KMS-11 (cell line): ENCODE measurements around the gene TIMP4.

Source experiments
- H2AFZ ChIP-seq: fragments of 200-600 bp; sonication (generic); 2 replicates; pipeline ENCODE4 v1.6.1; 2016; ENCODE audit warnings: antibody characterized with exemption, mixed run types, low read depth
- H3K27ac ChIP-seq: fragments of 200-600 bp; sonication (generic); 2 replicates; pipeline ENCODE4 v1.6.1; 2016; ENCODE audit warnings: mild to moderate bottlenecking, mixed run types
- H3K27me3 ChIP-seq: fragments of 200-600 bp; sonication (generic); 2 replicates; pipeline ENCODE4 v1.6.1; 2017; ENCODE audit warnings: mild to moderate bottlenecking, low read depth, mixed run types, moderate library complexity; ENCODE audit not compliant: insufficient read depth
- H3K36me3 ChIP-seq: fragments of 200-600 bp; sonication (generic); 2 replicates; pipeline ENCODE4 v1.6.1; 2017; ENCODE audit warnings: mild to moderate bottlenecking, mixed run types; ENCODE audit not compliant: insufficient read depth
- H3K4me1 ChIP-seq: fragments of 200-600 bp; sonication (generic); 2 replicates; pipeline ENCODE4 v1.6.1; 2016; ENCODE audit warnings: mild to moderate bottlenecking, low read depth, mixed run types; ENCODE audit not compliant: poor library complexity, severe bottlenecking
- H3K4me2 ChIP-seq: fragments of 200-600 bp; sonication (generic); 2 replicates; pipeline ENCODE4 v1.7.0; 2016; ENCODE audit warnings: mild to moderate bottlenecking, mixed run types
- H3K4me3 ChIP-seq: fragments of 200-600 bp; sonication (generic); IDR thresholded peaks from 2 replicates; pipeline ENCODE4 v1.6.1; 2017; ENCODE audit warnings: low read depth, low read length, mixed read lengths; ENCODE audit not compliant: insufficient read depth
- H3K79me2 ChIP-seq: fragments of 200-600 bp; sonication (generic); 2 replicates; pipeline ENCODE4 v1.6.1; 2016; ENCODE audit warnings: low read depth, mixed run types; ENCODE audit not compliant: insufficient read depth
- H3K9ac ChIP-seq: fragments of 200-600 bp; sonication (generic); 2 replicates; pipeline ENCODE4 v1.6.1; 2016; ENCODE audit warnings: mild to moderate bottlenecking, mixed run types
- H4K20me1 ChIP-seq: fragments of 200-600 bp; sonication (generic); 2 replicates; pipeline ENCODE4 v1.6.1; 2016; ENCODE audit warnings: mild to moderate bottlenecking, mixed run types; ENCODE audit not compliant: insufficient read depth
- TF ChIP-seq, protein P1 (sequence below): fragments of 200-600 bp; sonication (generic); conservative IDR thresholded peaks from 2 replicates; pipeline ENCODE4 v1.6.1; 2017; ENCODE audit warnings: low read depth, mild to moderate bottlenecking, antibody characterized with exemption, low read length, moderate library complexity, mixed read lengths

The TIMP4 gene

DNA sequence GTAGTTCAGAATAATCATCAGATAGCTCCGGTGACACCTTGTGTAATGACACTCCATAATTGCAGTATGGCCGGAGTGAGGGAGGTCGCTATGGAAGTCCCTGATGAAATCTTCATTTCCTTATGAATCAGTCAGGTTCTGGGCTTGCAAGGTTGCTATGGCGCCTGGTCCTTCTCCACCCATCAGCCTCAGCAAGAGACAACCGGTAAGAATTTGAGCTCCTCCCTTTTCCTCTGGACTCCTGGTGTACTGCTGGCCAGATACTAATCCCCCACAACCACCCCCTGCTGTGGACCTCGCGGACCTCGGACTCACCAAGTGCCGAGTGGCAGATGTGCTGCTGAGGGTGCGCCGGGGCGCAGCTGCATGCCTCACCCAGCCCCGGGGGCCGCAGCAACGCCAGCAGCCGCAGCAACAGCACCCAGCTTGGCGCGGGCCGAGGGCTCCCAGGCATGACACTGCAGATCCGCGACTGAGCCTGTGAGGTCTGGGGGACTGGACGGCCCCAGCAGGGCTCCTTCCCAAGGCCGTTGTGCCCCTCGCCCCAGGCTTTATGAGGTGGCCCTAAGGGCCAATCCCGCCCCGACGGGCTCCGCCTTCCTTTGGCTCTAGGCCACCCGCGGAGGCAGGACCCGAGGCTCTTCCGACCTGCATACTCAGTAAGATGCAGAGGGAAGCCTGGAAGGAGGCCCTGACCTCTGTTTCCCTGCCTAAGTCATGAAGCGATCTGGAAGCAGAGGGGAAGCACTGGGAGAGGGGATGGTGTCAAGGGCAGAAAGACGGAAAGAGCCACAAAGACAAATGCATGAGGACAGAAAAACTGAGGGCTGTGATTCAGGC, at the start of gene TIMP4:
TSS of gene TIMP4 (minus strand) at position 526 of the 840 bp plus-strand sequence. CDS start at position 454, 72 bp downstream.
- no peaks in the 10 kb centered on the region for H4K20me1 ChIP-seq
- TF ChIP-seq, protein P1, sequence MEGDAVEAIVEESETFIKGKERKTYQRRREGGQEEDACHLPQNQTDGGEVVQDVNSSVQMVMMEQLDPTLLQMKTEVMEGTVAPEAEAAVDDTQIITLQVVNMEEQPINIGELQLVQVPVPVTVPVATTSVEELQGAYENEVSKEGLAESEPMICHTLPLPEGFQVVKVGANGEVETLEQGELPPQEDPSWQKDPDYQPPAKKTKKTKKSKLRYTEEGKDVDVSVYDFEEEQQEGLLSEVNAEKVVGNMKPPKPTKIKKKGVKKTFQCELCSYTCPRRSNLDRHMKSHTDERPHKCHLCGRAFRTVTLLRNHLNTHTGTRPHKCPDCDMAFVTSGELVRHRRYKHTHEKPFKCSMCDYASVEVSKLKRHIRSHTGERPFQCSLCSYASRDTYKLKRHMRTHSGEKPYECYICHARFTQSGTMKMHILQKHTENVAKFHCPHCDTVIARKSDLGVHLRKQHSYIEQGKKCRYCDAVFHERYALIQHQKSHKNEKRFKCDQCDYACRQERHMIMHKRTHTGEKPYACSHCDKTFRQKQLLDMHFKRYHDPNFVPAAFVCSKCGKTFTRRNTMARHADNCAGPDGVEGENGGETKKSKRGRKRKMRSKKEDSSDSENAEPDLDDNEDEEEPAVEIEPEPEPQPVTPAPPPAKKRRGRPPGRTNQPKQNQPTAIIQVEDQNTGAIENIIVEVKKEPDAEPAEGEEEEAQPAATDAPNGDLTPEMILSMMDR = no peak
- no peak within 1 kb of the TSS for H2AFZ ChIP-seq
- H3K4me3 ChIP-seq = no peak within 1 kb of the TSS
- no peaks in the 10 kb centered on the region for H3K27me3 ChIP-seq
- no peak within 1 kb of the TSS for H3K27ac ChIP-seq
- no peaks in the 10 kb centered on the region for H3K36me3 ChIP-seq
- H3K4me2 ChIP-seq = no peak within 1 kb of the TSS
- H3K79me2 ChIP-seq = no peaks in the 10 kb centered on the region
- no peaks in the 10 kb centered on the region for H3K4me1 ChIP-seq
- H3K9ac ChIP-seq = no peak within 1 kb of the TSS

DNA sequence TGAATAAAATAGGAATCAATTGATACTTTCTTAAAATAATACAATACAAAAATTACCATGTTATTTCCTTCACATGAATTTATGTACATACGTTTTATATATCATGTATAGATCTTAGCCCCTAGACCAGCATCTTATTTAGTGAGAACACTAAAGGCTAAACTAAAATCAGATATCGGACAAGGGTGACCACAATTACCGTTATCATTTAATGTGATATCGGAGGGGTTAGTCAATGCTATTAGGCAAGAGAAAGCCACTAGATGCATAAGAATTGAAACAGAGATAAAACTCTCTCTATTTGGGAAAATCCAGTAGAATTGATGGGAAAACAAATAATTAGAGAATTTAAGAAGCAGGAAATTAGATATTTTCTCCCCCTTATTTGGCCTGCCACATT, 46.5 kb upstream of the TIMP4 start:
- Histone ChIP-seq H3K27me3 (no peaks in the 10 kb centered on the region), H3K27ac (no peak overlapping the region), H3K79me2 (no peaks in the 10 kb centered on the region), H3K4me1 (no peaks in the 10 kb centered on the region), H4K20me1 (no peaks in the 10 kb centered on the region), H3K4me2 (no peak overlapping the region), H2AFZ (no peak overlapping the region), H3K36me3 (no peaks in the 10 kb centered on the region), H3K9ac (no peak overlapping the region), H3K4me3 (no peak overlapping the region)
- TF ChIP-seq, protein P1 = no peak

DNA sequence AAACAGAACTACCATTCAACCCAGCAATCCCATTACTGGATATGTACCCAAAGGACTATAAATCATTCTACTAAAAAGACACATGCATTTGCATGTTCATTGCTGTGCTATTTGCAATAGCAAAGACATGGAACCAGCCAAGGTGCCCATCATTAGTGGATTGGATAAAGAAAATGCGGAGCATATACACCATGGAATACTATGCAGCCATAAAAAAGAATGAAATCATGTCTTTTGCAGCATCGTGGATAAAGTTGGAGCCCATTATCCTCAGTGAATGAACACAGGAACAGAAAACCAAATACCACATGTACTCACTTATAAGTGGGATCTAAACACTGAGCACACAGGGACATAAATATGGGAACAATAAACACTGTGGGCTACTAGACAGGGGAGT, 43.1 kb upstream of the TIMP4 start:
- H2AFZ ChIP-seq = no peak overlapping the region
- no peak overlapping the region for H3K4me3 ChIP-seq
- H3K9ac ChIP-seq = no peak overlapping the region
- H4K20me1 ChIP-seq = no peaks in the 10 kb centered on the region
- TF ChIP-seq, protein P1 = no peak
- H3K36me3 ChIP-seq = no peaks in the 10 kb centered on the region
- peaks cover 14% of the 10 kb centered on the region for H3K4me1 ChIP-seq
- H3K79me2 ChIP-seq = no peaks in the 10 kb centered on the region
- H3K27me3 ChIP-seq = no peaks in the 10 kb centered on the region
- no peak overlapping the region for H3K4me2 ChIP-seq
- H3K27ac ChIP-seq = no peak overlapping the region

DNA sequence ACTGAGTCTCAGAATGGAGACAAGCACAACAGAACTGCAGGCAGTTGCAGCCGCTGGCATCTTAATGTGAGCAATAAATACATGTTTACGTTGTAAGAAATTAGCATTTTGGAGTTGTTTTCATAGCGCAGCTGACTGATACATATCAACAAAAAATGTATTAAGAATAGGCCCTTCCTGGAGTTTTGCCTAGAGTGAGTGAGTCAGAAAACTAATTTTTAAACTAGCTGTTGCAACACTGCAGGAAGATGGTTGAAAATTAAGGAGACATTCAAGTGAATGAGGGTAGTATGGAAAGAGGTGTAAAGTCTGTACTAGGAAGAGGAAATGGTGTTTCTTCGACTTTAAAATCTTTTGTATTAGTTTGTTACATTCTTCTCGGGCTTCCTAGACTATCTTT, 39.6 kb upstream of the TIMP4 start:
- Histone ChIP-seq H3K27me3 (no peaks in the 10 kb centered on the region), H2AFZ (no peak overlapping the region), H3K36me3 (no peaks in the 10 kb centered on the region), H3K4me1 (peaks cover 34% of the 10 kb centered on the region), H3K4me3 (no peak overlapping the region), H3K4me2 (no peak overlapping the region), H3K9ac (no peak overlapping the region), H4K20me1 (no peaks in the 10 kb centered on the region), H3K79me2 (no peaks in the 10 kb centered on the region), H3K27ac (no peak overlapping the region)
- TF ChIP-seq, protein P1 = no peak
